Measurements from ENCODE around the gene IKBIP.

The IKBIP gene

DNA sequence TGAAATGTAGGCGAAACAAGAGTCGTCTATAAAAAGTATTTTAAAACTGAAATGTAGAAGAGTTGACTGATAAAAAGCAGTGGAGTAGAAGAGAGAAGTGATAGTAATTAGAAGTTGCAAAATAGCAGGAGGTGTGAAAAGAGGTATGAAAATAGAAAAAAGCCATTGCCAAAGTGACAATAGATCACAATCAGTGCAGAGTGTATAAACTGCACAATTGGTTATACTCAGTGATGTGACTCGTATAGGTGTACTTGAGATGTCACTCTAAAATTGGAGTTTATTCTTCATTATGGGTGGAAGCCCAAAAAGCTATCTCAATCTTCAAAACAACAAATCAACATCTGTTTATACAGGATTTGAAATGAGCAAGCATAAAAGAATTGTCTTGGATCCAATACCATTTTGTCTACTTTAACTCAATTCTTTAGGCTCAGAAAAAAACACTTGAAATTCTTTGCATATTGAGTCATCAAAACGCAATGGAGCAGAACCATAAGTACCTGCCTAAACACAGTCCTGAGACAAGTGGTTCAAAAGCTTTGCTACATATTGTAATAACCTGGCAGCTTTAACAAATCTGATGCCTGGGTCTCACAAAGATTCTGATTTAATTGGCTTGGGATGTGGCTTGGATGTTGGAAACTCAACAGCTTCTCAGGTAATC lies 8.8 kb downstream of the IKBIP start:
- no peak overlapping the region for H3K4me3 ChIP-seq (IDR thresholded peaks at IDR 0.05; ENCODE audit: insufficient read depth, low read depth, low read length)

GRCh38 chr12:98618952-98619351 lies 25.6 kb downstream of the IKBIP start:
- no peaks in the 10 kb centered on the region for H3K36me3 ChIP-seq (ENCODE audit: insufficient read depth)
- H3K4me1 ChIP-seq (ENCODE audit: low read depth, poor library complexity, severe bottlenecking) = no peaks in the 10 kb centered on the region
- TF ChIP-seq, protein P1, sequence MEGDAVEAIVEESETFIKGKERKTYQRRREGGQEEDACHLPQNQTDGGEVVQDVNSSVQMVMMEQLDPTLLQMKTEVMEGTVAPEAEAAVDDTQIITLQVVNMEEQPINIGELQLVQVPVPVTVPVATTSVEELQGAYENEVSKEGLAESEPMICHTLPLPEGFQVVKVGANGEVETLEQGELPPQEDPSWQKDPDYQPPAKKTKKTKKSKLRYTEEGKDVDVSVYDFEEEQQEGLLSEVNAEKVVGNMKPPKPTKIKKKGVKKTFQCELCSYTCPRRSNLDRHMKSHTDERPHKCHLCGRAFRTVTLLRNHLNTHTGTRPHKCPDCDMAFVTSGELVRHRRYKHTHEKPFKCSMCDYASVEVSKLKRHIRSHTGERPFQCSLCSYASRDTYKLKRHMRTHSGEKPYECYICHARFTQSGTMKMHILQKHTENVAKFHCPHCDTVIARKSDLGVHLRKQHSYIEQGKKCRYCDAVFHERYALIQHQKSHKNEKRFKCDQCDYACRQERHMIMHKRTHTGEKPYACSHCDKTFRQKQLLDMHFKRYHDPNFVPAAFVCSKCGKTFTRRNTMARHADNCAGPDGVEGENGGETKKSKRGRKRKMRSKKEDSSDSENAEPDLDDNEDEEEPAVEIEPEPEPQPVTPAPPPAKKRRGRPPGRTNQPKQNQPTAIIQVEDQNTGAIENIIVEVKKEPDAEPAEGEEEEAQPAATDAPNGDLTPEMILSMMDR (conservative IDR thresholded peaks at IDR 0.05; ENCODE audit: low read depth, low read length) = no peak
- H3K27ac ChIP-seq = no peak overlapping the region
- H4K20me1 ChIP-seq (ENCODE audit: insufficient read depth) = no peaks in the 10 kb centered on the region
- H3K4me3 ChIP-seq (IDR thresholded peaks at IDR 0.05; ENCODE audit: insufficient read depth, low read depth, low read length) = no peak overlapping the region
- H3K4me2 ChIP-seq = no peak overlapping the region
- H3K79me2 ChIP-seq (ENCODE audit: insufficient read depth, low read depth) = no peaks in the 10 kb centered on the region
- no peak overlapping the region for H3K9ac ChIP-seq
- H3K27me3 ChIP-seq (ENCODE audit: insufficient read depth, low read depth) = no peaks in the 10 kb centered on the region
- H2AFZ ChIP-seq (ENCODE audit: low read depth) = no peak overlapping the region

More for the DNA sequence above, 8.8 kb downstream of the IKBIP start:
- H2AFZ ChIP-seq (ENCODE audit: low read depth) = no peak overlapping the region
- 0 out of 2 replicates have a peak, but pooled peaks cover 5% of the 10 kb centered on the region for H3K36me3 ChIP-seq (ENCODE audit: insufficient read depth)
- H3K4me1 ChIP-seq (ENCODE audit: low read depth, poor library complexity, severe bottlenecking) = no peaks in the 10 kb centered on the region
- TF ChIP-seq, protein P1 (conservative IDR thresholded peaks at IDR 0.05; ENCODE audit: low read depth, low read length) = no peak
- no peaks in the 10 kb centered on the region for H4K20me1 ChIP-seq (ENCODE audit: insufficient read depth)
- no peaks in the 10 kb centered on the region for H3K27me3 ChIP-seq (ENCODE audit: insufficient read depth, low read depth)
- H3K27ac ChIP-seq = no peak overlapping the region
- peaks cover 2% of the 10 kb centered on the region; the same call in 1 of the 2 replicates for H3K79me2 ChIP-seq (ENCODE audit: insufficient read depth, low read depth)
- no peak overlapping the region for H3K4me2 ChIP-seq
- H3K9ac ChIP-seq = no peak overlapping the region

- H3K4me3 ChIP-seq (IDR thresholded peaks at IDR 0.05; ENCODE audit: insufficient read depth, low read depth, low read length) = no peak overlapping the region
- H3K27me3 ChIP-seq (ENCODE audit: insufficient read depth, low read depth) = no peaks in the 10 kb centered on the region
- H3K27ac ChIP-seq = no peak overlapping the region
- H3K36me3 ChIP-seq (ENCODE audit: insufficient read depth) = no peaks in the 10 kb centered on the region
- no peak overlapping the region for H3K4me2 ChIP-seq
- no peaks in the 10 kb centered on the region for H3K4me1 ChIP-seq (ENCODE audit: low read depth, poor library complexity, severe bottlenecking)
- H3K9ac ChIP-seq = no peak overlapping the region
- TF ChIP-seq, protein P1 (conservative IDR thresholded peaks at IDR 0.05; ENCODE audit: low read depth, low read length) = no peak
- no peak overlapping the region for H2AFZ ChIP-seq (ENCODE audit: low read depth)
- H3K79me2 ChIP-seq (ENCODE audit: insufficient read depth, low read depth) = no peaks in the 10 kb centered on the region
- no peaks in the 10 kb centered on the region for H4K20me1 ChIP-seq (ENCODE audit: insufficient read depth)
Measured at GRCh38 chr12:98612696-98613334, 31.8 kb downstream of the IKBIP start.

DNA sequence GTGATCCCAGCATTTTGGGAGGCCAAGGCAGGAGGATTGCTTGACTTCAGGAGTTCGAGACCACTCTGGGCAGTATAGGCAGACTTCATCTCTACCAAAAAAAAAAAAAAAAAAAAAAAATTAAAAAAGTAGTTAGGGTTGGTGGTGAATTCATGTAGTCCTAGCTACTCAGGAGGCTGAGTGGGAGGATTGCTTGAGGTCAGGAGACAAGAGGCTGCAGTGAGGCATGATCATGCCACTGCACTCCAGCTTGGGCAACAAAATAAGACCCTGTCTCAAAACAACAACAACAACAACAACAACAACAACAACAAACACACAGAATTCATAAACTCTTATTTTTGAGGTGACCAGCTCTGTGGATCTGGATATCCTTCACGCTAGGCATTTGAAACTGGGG lies 34.0 kb downstream of the IKBIP start:
- TF ChIP-seq, protein P1 (conservative IDR thresholded peaks at IDR 0.05; ENCODE audit: low read depth, low read length) = no peak
- no peaks in the 10 kb centered on the region for H3K4me1 ChIP-seq (ENCODE audit: low read depth, poor library complexity, severe bottlenecking)
- no peak overlapping the region for H3K27ac ChIP-seq
- no peak overlapping the region for H3K4me2 ChIP-seq
- H4K20me1 ChIP-seq (ENCODE audit: insufficient read depth) = no peaks in the 10 kb centered on the region
- no peak overlapping the region for H3K9ac ChIP-seq
- H2AFZ ChIP-seq (ENCODE audit: low read depth) = no peak overlapping the region
- no peaks in the 10 kb centered on the region for H3K27me3 ChIP-seq (ENCODE audit: insufficient read depth, low read depth)
- H3K79me2 ChIP-seq (ENCODE audit: insufficient read depth, low read depth) = no peaks in the 10 kb centered on the region
- H3K4me3 ChIP-seq (IDR thresholded peaks at IDR 0.05; ENCODE audit: insufficient read depth, low read depth, low read length) = no peak overlapping the region
- no peaks in the 10 kb centered on the region for H3K36me3 ChIP-seq (ENCODE audit: insufficient read depth)

Data from KMS-11 (cell line).